GM12878 (cell line): ENCODE results near the gene TUBGCP3. TPM values are rescaled to one million over a fixed set of nuclear protein-coding genes. Genes with fewer than 3 reads are reported as not detected.

Source experiments
- ATAC-seq: fragments of 200-7000 bp; cut with Tn5 transposase; 3 replicates; pipeline ENCODE4 v1.9.1; 2020; ENCODE audit warnings: mild to moderate bottlenecking, moderate library complexity
- BruUV-seq: library from RNA; stranded (reverse); fragments of 400-500 nt; replicated peaks from 2 replicates; lab custom pipeline; 2021; lab: Mats Ljungman, UMichigan
- CTCF ChIA-PET: fragments of 300-600 bp; sonication (Branson Sonifier 250); formaldehyde crosslinking; extraction: SDS; loops from one replicate; lab custom pipeline; 2021; ENCODE audit warnings: inconsistent platforms; lab: Yijun Ruan, JAX
- POLR2A ChIA-PET: fragments of 350-600 bp; formaldehyde crosslinking; extraction: SDS; loops from one replicate; lab custom pipeline; 2021; ENCODE audit warnings: inconsistent platforms; lab: Charles Lee
- RAD21 ChIA-PET: fragments of 300-600 bp; sonication (Branson Sonifier 250); formaldehyde crosslinking; loops from one replicate; lab custom pipeline; 2023; ENCODE audit warnings: antibody characterized with exemption; ENCODE audit not compliant: unreplicated experiment; lab: Charles Lee
- SMC1A ChIA-PET: fragments of 300-600 bp; sonication (Branson Sonifier 250); formaldehyde crosslinking; loops from one replicate; lab custom pipeline; 2023; ENCODE audit not compliant: unreplicated experiment, uncharacterized antibody; lab: Charles Lee
- DNase-seq: peaks from one replicate; pipeline ENCODE4 v3.0.0-alpha.2; 2011; ENCODE audit warnings: low read depth, low spot score
- FAIRE-seq: peaks from 3 replicates; lab custom pipeline; 2011; peaks lifted over from hg19 to GRCh38; lab: Jason Lieb, UNC
- H2AFZ ChIP-seq: 2 replicates; pipeline ENCODE4 v1.6.0; 2011; ENCODE audit warnings: low read depth, low read length, control low read depth; ENCODE audit not compliant: control insufficient read depth
- H3K27ac ChIP-seq: 2 replicates; pipeline ENCODE4 v1.5.1; 2011; ENCODE audit warnings: control low read depth; ENCODE audit not compliant: control insufficient read depth, insufficient read depth
- H3K27me3 ChIP-seq, 2 experiments: replicated peaks in 1 of 2; 2 replicates each; pipeline versions ENCODE4 v1.6.0 to v1.6.1; 2011; ENCODE audit warnings: low read length in 1 of 2; ENCODE audit not compliant: control insufficient read depth in 2 of 2, insufficient read depth in 2 of 2
- H3K36me3 ChIP-seq, 2 experiments: 2 replicates each; pipeline ENCODE4 v1.5.1; 2011; ENCODE audit warnings: low read length in 1 of 2; ENCODE audit not compliant: control insufficient read depth in 2 of 2, insufficient read depth in 2 of 2
- H3K4me1 ChIP-seq: 2 replicates; pipeline ENCODE4 v1.6.1; 2011; ENCODE audit warnings: mild to moderate bottlenecking, low read length, moderate library complexity, mixed read lengths; ENCODE audit not compliant: control insufficient read depth, insufficient read depth
- H3K4me2 ChIP-seq: 2 replicates; pipeline ENCODE4 v1.6.0; 2011; ENCODE audit warnings: control low read depth; ENCODE audit not compliant: control insufficient read depth, insufficient read depth
- H3K4me3 ChIP-seq: fragments of 200-600 bp; sonication (generic); 2 replicates; pipeline ENCODE4 v1.5.1; 2016
- H3K79me2 ChIP-seq: 2 replicates; pipeline ENCODE4 v1.6.0; 2011; ENCODE audit warnings: low read length; ENCODE audit not compliant: control insufficient read depth, insufficient read depth
- H3K9ac ChIP-seq: 2 replicates; pipeline ENCODE4 v1.8.0; 2011; ENCODE audit warnings: low read length, control low read depth, mixed read lengths; ENCODE audit not compliant: control insufficient read depth, insufficient read depth
- H3K9me3 ChIP-seq: replicated peaks from 3 replicates; pipeline ENCODE4 v1.5.1; 2011; ENCODE audit warnings: mild to moderate bottlenecking, low read length; ENCODE audit not compliant: control insufficient read depth, insufficient read depth
- H4K20me1 ChIP-seq: 2 replicates; pipeline ENCODE4 v1.6.0; 2011; ENCODE audit not compliant: control insufficient read depth, insufficient read depth
- BCL3 ChIP-seq: IDR thresholded peaks from 2 replicates; pipeline ENCODE4 v1.6.1; 2011; ENCODE audit warnings: borderline replicate concordance, low read depth, mild to moderate bottlenecking, moderate library complexity, low read length; ENCODE audit not compliant: insufficient read depth, poor library complexity, severe bottlenecking
- JUND ChIP-seq: IDR thresholded peaks from 2 replicates; pipeline ENCODE4 v1.6.1; 2012; ENCODE audit warnings: low read depth, mild to moderate bottlenecking, low read length, improper control_type of control experiment, moderate library complexity
- MEF2B ChIP-seq: fragments of 450-650 bp; IDR thresholded peaks from 2 replicates; pipeline ENCODE4 v1.6.1; 2018; ENCODE audit warnings: mild to moderate bottlenecking, moderate library complexity; ENCODE audit not compliant: partially characterized antibody, poor library complexity, severe bottlenecking
- NBN ChIP-seq: fragments of 450-650 bp; IDR thresholded peaks from 2 replicates; pipeline ENCODE4 v1.6.1; 2016
- NFXL1 ChIP-seq: fragments of 450-650 bp; IDR thresholded peaks from 2 replicates; pipeline ENCODE4 v1.6.1; 2017; ENCODE audit warnings: antibody characterized with exemption, mild to moderate bottlenecking, borderline replicate concordance
- RFX5 ChIP-seq: IDR thresholded peaks from 2 replicates; pipeline ENCODE4 v1.6.1; 2011; ENCODE audit warnings: low read depth, low read length, improper control_type of control experiment
- TAF1 ChIP-seq: IDR thresholded peaks from 2 replicates; pipeline ENCODE4 v1.6.1; 2011; ENCODE audit warnings: mild to moderate bottlenecking, low read depth, low read length, borderline replicate concordance
- YY1 ChIP-seq: IDR thresholded peaks from 2 replicates; pipeline ENCODE4 v1.6.1; 2011; ENCODE audit warnings: low read depth, mild to moderate bottlenecking, low read length
- WGBS: methylation state at CpG from one replicate; pipeline ENCODE4 v1.1.6; 2016; ENCODE audit warnings: low lambda C conversion rate; ENCODE audit not compliant: insufficient replicate concordance, insufficient coverage; ENCODE audit errors: missing lambda C conversion rate; 5-methylcytosine and 5-hydroxymethylcytosine counted together
- in situ Hi-C: fragments of 300-500 bp; cut with MboI; formaldehyde crosslinking; loops from 9 replicates; pipeline ENCODE4 v1.14.3; 2018; ENCODE audit warnings: mixed read lengths
- intact Hi-C: fragments of 100-400 bp; cut with micrococcal nuclease; formaldehyde crosslinking; loops from one replicate; pipeline ENCODE4 v1.14.2; 2022; ENCODE audit not compliant: unreplicated experiment
- polyA plus RNA-seq, 11 experiments: library from polyadenylated mRNA; depleted of rRNA in 4 of 11; unstranded in 6 of 11; stranded (reverse) in 5 of 11; fragments of >200 nt; fragmentation: Nextera tagmentation in 4 of 11; fragmentation: Illumina TruSeq in 1 of 11; extraction: Ambion mirVana in 4 of 11; extraction: Trizol in 1 of 11; gene quantifications; 1 replicate in 1 of 11; 2 replicates in 10 of 11; pipeline versions ENCODE4 v1.2.1 to v1.2.3, GENCODE V29; 2011 to 2016; ENCODE audit warnings: inconsistent platforms in 2 of 11, missing spikeins in 2 of 11, low read depth in 1 of 11
- total RNA-seq, 4 experiments: library from RNA; depleted of rRNA in 3 of 4; stranded (reverse); fragments of >200 nt in 3 of 4; fragmentation: Illumina TruSeq in 1 of 4; extraction: Trizol in 1 of 4; gene quantifications; 2 replicates each; pipeline versions ENCODE4 v1.2.1 to v1.2.3, GENCODE V29; 2013 to 2021
- TF ChIP-seq, protein P1 (sequence below): IDR thresholded peaks from 2 replicates; pipeline ENCODE4 v1.6.1; 2011; ENCODE audit warnings: borderline replicate concordance, low read depth, mild to moderate bottlenecking, moderate library complexity, mixed read lengths, low read length; ENCODE audit not compliant: insufficient read depth; ENCODE audit errors: extremely low read length

TUBGCP3 gene
- total and polyA plus RNA-seq, 10 of the 15 experiments (the other 5 are each of a cell fraction or from before 2014, with no cell fraction given): 4.0 to 34.0 (median 22.6) TPM

DNA sequence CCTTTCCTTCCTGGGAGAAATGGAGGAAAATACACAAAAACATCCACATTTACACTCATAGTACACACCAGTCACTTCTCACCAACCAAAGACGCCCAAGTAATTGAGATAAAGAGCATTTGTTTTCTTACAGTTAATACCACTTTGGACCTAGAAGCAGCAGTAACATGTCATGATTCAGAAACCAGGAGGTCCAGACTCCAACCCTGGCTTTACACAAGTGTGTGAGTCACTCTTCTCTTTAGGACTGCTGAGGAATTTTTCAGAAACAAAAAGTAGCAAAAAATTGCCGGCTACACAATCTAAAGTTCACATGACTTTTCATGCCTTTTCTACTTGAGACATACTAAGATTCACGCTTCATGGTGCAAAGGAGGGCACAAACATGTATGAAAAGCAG is 42.1 kb downstream of the TUBGCP3 start:
- peaks cover 10 to 13% of the 10 kb centered on the region in 2 experiments; a peak in 2 of 4 replicates for H3K36me3 ChIP-seq
- no peak overlapping the region for H3K4me3 ChIP-seq
- DNase-seq (no peak), FAIRE-seq (peak; percentile 7), ATAC-seq (no peak)
- H3K4me2 ChIP-seq: no peak overlapping the region
- CTCF ChIA-PET: no interaction called here
- H4K20me1 ChIP-seq: no peaks in the 10 kb centered on the region
- H3K4me1 ChIP-seq: no peaks in the 10 kb centered on the region
- in situ Hi-C loops (no loop called here), intact Hi-C loops (no loop called here)
- POLR2A ChIA-PET: no interaction called here
- WGBS: 98% methylated on average over 3 of the region's 3 CpGs
- H3K27me3 ChIP-seq: no peaks in the 10 kb centered on the region
- H3K79me2 ChIP-seq: no peaks in the 10 kb centered on the region
- H3K27ac ChIP-seq: no peak overlapping the region
- H3K9ac ChIP-seq: no peak overlapping the region
- H3K9me3 ChIP-seq: no peaks in the 10 kb centered on the region
- RAD21 ChIA-PET: no interaction called here
- no peak for TF ChIP-seq YY1
- TF ChIP-seq NBN: no peak
- TF ChIP-seq MEF2B: no peak
- no peak for TF ChIP-seq TAF1
- TF ChIP-seq, protein P1, sequence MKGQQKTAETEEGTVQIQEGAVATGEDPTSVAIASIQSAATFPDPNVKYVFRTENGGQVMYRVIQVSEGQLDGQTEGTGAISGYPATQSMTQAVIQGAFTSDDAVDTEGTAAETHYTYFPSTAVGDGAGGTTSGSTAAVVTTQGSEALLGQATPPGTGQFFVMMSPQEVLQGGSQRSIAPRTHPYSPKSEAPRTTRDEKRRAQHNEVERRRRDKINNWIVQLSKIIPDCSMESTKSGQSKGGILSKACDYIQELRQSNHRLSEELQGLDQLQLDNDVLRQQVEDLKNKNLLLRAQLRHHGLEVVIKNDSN: no peak
- no peak for TF ChIP-seq BCL3
- no peak for TF ChIP-seq JUND
- TF ChIP-seq RFX5: no peak
- no peak for TF ChIP-seq NFXL1
- H2AFZ ChIP-seq: no peak overlapping the region
- SMC1A ChIA-PET: no interaction called here
- no TSS peak for BruUV-seq
